HG02852 (cell line): ENCODE results near the gene SPTLC2.
A peak's percentile ranks its signal among the peaks of the same experiment; 100 is the strongest.

Source experiments
- ATAC-seq: cut with Tn5 transposase; IDR thresholded peaks from one replicate; pipeline ENCODE4 v1.9.1; 2021; ENCODE audit warnings: mild to moderate bottlenecking, moderate library complexity; ENCODE audit not compliant: unreplicated experiment

SPTLC2 gene

GRCh38 chr14:77473921-77474320 lies 142.5 kb downstream of the SPTLC2 start:
- no peak for ATAC-seq

- ATAC-seq = no peak
Observed at GRCh38 chr14:77470224-77470870, 146.1 kb downstream of the SPTLC2 start.

DNA sequence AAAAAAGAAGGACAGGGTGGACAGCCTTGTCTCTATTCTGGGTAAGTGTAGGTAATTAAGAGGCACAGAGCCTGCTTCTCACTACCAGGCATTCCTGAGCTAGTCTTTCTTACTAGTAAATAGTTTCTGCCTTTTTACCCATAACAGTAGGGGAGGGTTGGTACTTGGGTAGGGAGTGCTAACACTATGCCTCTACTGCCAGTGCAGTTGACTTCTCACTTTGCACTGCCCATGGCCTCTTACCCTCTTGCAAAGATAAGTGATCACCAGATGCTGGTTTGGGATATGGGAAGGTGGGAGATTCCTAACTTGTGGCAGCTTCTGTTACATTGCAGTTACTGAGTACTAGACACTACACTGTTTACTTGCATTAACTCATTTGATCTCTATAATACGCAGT lies 146.9 kb downstream of the SPTLC2 start:
- ATAC-seq = no peak

DNA sequence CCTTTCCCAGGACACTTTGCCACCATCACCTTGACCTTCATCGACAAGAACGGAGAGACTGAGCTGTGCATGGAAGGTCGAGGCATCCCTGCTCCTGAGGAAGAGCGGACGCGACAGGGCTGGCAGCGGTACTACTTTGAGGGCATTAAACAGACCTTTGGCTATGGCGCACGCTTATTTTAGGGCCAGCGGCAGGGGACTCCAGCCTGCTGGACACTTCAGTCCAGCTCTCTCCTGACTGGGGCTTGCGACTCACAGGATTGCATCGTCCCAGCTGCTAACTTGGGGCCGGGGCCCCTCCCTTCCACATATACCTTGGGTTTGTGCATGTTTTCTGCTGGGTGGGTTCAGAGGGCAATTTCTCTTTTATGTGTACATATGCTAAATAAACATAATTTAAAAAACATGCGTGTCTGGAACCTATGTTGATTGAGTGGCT lies 147.4 kb downstream of the SPTLC2 start:
- ATAC-seq = no peak

DNA sequence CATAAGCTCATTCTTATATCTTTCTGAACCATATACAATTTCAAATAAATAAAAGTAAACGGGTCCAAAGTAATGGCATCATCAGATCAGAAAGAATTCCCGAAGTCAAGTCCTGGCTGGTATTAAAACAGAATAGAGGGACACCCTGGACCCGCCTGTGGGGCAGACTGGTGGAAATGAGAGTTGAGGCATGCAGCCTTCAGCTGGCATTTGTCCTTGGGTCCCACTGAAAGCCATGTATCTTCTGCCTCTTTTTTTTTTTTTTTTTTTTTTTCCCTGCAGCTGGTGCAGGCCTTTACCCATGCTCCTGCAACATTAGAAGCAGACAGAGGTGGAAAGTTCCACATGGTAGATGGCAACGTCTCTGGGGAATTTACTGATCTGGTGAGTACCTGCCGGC lies 148.6 kb downstream of the SPTLC2 start:
- ATAC-seq = no peak

DNA sequence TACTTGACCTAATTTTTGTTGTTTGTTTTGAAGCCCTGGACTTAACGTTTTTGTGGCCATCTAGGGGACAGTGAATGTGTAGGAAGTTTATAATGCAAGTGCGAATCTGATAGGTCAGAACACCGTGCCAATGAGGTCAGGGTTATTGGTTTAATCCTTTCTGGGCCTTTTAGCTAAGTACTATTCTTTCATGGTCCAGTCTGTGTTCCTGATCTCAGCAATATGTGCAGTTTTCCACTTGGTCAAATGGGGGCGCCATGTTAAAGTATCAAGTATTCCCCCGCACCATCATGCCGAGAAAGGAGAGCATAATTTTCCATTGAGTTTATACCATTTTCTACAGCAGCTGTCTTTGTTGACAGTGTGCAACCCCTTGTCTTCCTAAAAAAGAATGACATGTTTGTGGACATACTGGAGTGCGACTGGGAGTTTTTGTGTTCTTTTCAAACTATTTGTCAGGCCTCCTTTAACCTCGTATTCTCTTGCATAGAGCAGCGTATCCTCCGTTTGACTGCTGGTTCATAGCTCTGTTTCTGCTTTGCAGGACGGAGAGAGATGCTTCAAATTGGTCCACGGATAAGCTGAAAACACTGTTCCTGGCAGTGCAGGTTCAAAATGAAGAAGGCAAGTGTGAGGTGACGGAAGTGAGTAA lies 157.2 kb downstream of the SPTLC2 start:
- no peak for ATAC-seq

GRCh38 chr14:77458249-77458950 lies 158.0 kb downstream of the SPTLC2 start:
- ATAC-seq = peak; percentile 8

- ATAC-seq = peak; percentile 90
Observed at GRCh38 chr14:77457522-77458248, 158.8 kb downstream of the SPTLC2 start, which contains the start of the genes AHSA1 and VIPAS39. Gene AHSA1, plus strand, starts transcription at chr14:77458093. Its CDS starts 97 bp downstream, at chr14:77458190. Gene VIPAS39, minus strand, starts transcription at chr14:77457601. Its CDS starts 3,499 bp downstream, at chr14:77454102.

- no peak for ATAC-seq
Observed at GRCh38 chr14:77457115-77457521, 159.3 kb downstream of the SPTLC2 start.
